ENCODE results near the gene SLC22A3. TPM values are rescaled to one million over a fixed set of nuclear protein-coding genes. Genes with fewer than 3 reads are reported as not detected.

Gene SLC22A3
- total and polyA plus RNA-seq, 2 of the 13 experiments (the other 11 are each of a cell fraction or from before 2014, with no cell fraction given), result 12.0 to 31.5 TPM

DNA sequence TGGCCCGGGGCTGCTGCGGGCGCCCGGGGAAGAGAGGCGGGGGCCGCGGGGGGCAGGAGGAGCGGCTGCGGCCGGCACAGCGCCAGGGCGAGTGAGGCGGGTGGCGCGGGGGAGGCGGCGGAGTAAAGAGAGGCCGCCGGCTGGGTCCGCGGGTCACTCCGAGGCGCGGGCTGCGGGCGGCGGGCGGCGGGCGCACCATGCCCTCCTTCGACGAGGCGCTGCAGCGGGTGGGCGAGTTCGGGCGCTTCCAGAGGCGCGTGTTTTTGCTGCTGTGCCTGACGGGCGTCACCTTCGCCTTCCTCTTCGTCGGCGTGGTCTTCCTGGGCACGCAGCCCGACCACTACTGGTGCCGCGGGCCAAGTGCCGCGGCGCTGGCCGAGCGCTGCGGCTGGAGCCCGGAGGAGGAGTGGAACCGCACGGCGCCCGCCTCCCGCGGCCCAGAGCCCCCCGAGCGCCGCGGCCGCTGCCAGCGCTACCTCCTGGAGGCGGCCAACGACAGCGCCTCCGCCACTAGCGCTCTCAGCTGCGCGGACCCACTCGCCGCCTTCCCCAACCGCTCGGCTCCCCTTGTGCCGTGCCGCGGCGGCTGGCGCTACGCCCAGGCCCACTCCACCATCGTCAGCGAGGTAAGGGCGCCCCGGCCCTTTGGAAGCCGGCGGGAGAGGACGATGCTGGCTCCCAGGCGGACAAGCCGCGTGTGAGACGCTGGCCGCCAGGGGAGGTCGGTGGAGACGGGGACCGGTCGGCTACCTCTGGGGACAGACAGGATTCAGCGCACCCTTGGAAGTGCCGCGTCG lies at the start of gene SLC22A3 (continued):
- TF ChIP-seq ASH2L (IDR thresholded peaks at IDR 0.05; ENCODE audit: insufficient read length, low read depth, low read length), result peak; percentile 82
- TF ChIP-seq ZNF512B (CRISPR knock-in tag; IDR thresholded peaks at IDR 0.05; ENCODE audit: borderline replicate concordance), result no peak; the same call in 1 of the 2 replicates
- TF ChIP-seq PLRG1 (conservative IDR thresholded peaks at IDR 0.05), result no peak
- TF ChIP-seq TGIF2 (CRISPR knock-in tag; IDR thresholded peaks at IDR 0.05), result no peak
- TF ChIP-seq ZSCAN31 (CRISPR knock-in tag; IDR thresholded peaks at IDR 0.05; ENCODE audit: low read depth), result no peak
- 0 out of 2 replicates have a peak, but pooled peaks have one; percentile 8 for TF ChIP-seq SIX4 (CRISPR knock-in tag; IDR thresholded peaks at IDR 0.05)
- TF ChIP-seq FOXP4 (CRISPR knock-in tag; IDR thresholded peaks at IDR 0.05), result no peak
- no peak for TF ChIP-seq KLF6 (CRISPR knock-in tag; IDR thresholded peaks at IDR 0.05)
- TF ChIP-seq PRMT3 (CRISPR knock-in tag; IDR thresholded peaks at IDR 0.05; ENCODE audit: borderline replicate concordance, low read depth), result peak; percentile 69
- no peak for TF ChIP-seq EP300 (IDR thresholded peaks at IDR 0.05; ENCODE audit: low read depth in 2 of 2, low read length in 2 of 2)
- no peak; the same call in 1 of the 2 replicates for TF ChIP-seq EP300 (CRISPR knock-in tag; IDR thresholded peaks at IDR 0.05; ENCODE audit: borderline replicate concordance)
- no peak for TF ChIP-seq PRPF4 (IDR thresholded peaks at IDR 0.05; ENCODE audit: low read depth, low read length, poor library complexity, severe bottlenecking)
- TF ChIP-seq MBNL3 (CRISPR knock-in tag; conservative IDR thresholded peaks at IDR 0.05), result no peak
- TF ChIP-seq ZNF574 (CRISPR knock-in tag; IDR thresholded peaks at IDR 0.05), result 0 out of 2 replicates have a peak, but pooled peaks have one; percentile 55
- no peak; the same call in 1 of the 2 replicates for TF ChIP-seq ZBTB44 (CRISPR knock-in tag; IDR thresholded peaks at IDR 0.05)
- TF ChIP-seq TFDP1 (CRISPR knock-in tag; IDR thresholded peaks at IDR 0.05; ENCODE audit: borderline replicate concordance), result peak; percentile 39; the same call in 1 of the 2 replicates

Data from HepG2 (cell line).